Activated CD8-positive, alpha-beta memory T cell treated with anti-CD3 and anti-CD28 coated beads, Interleukin-2, amount 50 U/mL, for 24 hours (primary cell): ENCODE data around the gene TIGD3.
A peak's percentile ranks its signal among the peaks of the same experiment; 100 is the strongest.

Experiments used
- DNase-seq: peaks from one replicate; pipeline ENCODE4 v3.0.0-alpha.2; 2020; ENCODE audit errors: extremely low read depth

TIGD3 gene

GRCh38 chr11:65354265-65355012 is at the start of gene TIGD3:
TSS of gene TIGD3 (plus strand) at chr11:65354751. CDS start at chr11:65355809, 1,058 bp downstream.
- peak; percentile 97 for DNase-seq

- no peak for DNase-seq
These were observed 48.9 kb upstream of the TIGD3 start for GRCh38 chr11:65305501-65306268.

- no peak for DNase-seq
These were observed 47.0 kb upstream of the TIGD3 start for GRCh38 chr11:65307298-65308229.

GRCh38 chr11:65308281-65308891 is 46.2 kb upstream of the TIGD3 start:
- DNase-seq = no peak

- DNase-seq = no peak
These were observed 45.5 kb upstream of the TIGD3 start for GRCh38 chr11:65309006-65309405.

- no peak for DNase-seq
These were observed 44.3 kb upstream of the TIGD3 start for GRCh38 chr11:65310215-65310614.

- no peak for DNase-seq
These were observed 43.8 kb upstream of the TIGD3 start for GRCh38 chr11:65310736-65311135.

- no peak for DNase-seq
These were observed 43.3 kb upstream of the TIGD3 start for GRCh38 chr11:65311170-65311678.

- DNase-seq = peak; percentile 15
These were observed 39.9 kb upstream of the TIGD3 start, which contains the start of gene CDC42EP2 for GRCh38 chr11:65314501-65315203. TSS of gene CDC42EP2 (plus strand) at chr11:65314866. CDS start at chr11:65320899, 6,033 bp downstream.

- DNase-seq = peak; percentile 54
These were observed 39.2 kb upstream of the TIGD3 start for GRCh38 chr11:65315204-65315865.

- no peak for DNase-seq
These were observed 38.7 kb upstream of the TIGD3 start for GRCh38 chr11:65315866-65316226.

GRCh38 chr11:65316227-65317024 is 38.1 kb upstream of the TIGD3 start:
- no peak for DNase-seq

- DNase-seq = no peak
These were observed 37.3 kb upstream of the TIGD3 start for GRCh38 chr11:65317025-65317786.

- DNase-seq = no peak
These were observed 34.0 kb upstream of the TIGD3 start for GRCh38 chr11:65320386-65321075.

GRCh38 chr11:65321076-65321475 is 33.5 kb upstream of the TIGD3 start:
- no peak for DNase-seq

GRCh38 chr11:65321828-65322485 is 32.6 kb upstream of the TIGD3 start:
- DNase-seq = no peak

GRCh38 chr11:65323813-65324212 is 30.7 kb upstream of the TIGD3 start:
- DNase-seq = no peak
